PFSK-1 (cell line): Measurements from ENCODE around the gene BABAM2.

Experiments
- FOXP2 ChIP-seq: optimal IDR thresholded peaks from 2 replicates; pipeline ENCODE3; 2011; ENCODE audit warnings: borderline replicate concordance, control low read depth, inconsistent platforms; ENCODE audit not compliant: insufficient read depth; ENCODE audit errors: extremely low read length, extremely low read depth
- POLR2AphosphoS5 ChIP-seq: IDR thresholded peaks from 2 replicates; pipeline ENCODE4 v1.6.1; 2012; ENCODE audit warnings: low read depth, mild to moderate bottlenecking, control low read depth, low read length, moderate library complexity
- REST ChIP-seq, 2 experiments: IDR thresholded peaks; 2 replicates each; pipeline versions ENCODE4 v1.6.1 to v1.8.0; 2011 to 2012; ENCODE audit warnings: low read depth in 2 of 2, low read length in 2 of 2, control low read depth in 1 of 2, inconsistent platforms in 1 of 2, mild to moderate bottlenecking in 1 of 2, moderate library complexity in 1 of 2; ENCODE audit not compliant: insufficient read depth in 1 of 2
- SIN3A ChIP-seq: IDR thresholded peaks from 2 replicates; pipeline ENCODE4 v1.6.1; 2012; ENCODE audit warnings: mild to moderate bottlenecking, low read length, moderate library complexity, borderline replicate concordance; ENCODE audit not compliant: insufficient read depth
- TAF1 ChIP-seq: IDR thresholded peaks from 2 replicates; pipeline ENCODE4 v1.6.1; 2012; ENCODE audit warnings: low read length, control low read depth, borderline replicate concordance; ENCODE audit not compliant: insufficient read depth

BABAM2 gene

DNA sequence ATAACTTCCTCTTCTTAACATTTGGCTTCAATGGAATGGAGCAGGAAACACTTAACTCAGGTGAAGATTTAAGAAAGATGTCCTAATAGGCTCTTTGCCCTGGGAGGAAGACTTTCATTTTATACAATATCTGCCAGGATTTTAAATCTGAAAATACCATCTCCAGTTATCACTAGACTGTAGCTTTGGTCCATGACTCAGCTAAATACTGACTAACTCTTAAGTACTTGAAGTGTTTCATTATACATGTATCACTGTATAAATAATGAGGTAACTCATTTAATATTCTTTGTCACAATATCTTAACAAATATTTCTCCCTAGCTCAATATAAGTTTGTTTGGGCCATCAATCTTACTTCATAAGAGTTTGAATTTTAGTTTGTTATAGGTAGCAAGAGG, 35.1 kb upstream of the BABAM2 start:
- no peak for TF ChIP-seq TAF1
- TF ChIP-seq SIN3A, result no peak
- no peak for TF ChIP-seq FOXP2
- no peak for TF ChIP-seq POLR2AphosphoS5
- no peak for TF ChIP-seq REST (IDR thresholded peaks at IDR 0.05; ENCODE audit: insufficient read depth in 1 of 2, low read depth in 2 of 2, low read length in 2 of 2)

- TF ChIP-seq POLR2AphosphoS5 (no peak), FOXP2 (no peak), REST (IDR thresholded peaks at IDR 0.05; ENCODE audit: insufficient read depth in 1 of 2, low read depth in 2 of 2, low read length in 2 of 2) (no peak), TAF1 (no peak), SIN3A (no peak)
These were observed 34.1 kb upstream of the BABAM2 start for GRCh38 chr2:27856386-27856785.

DNA sequence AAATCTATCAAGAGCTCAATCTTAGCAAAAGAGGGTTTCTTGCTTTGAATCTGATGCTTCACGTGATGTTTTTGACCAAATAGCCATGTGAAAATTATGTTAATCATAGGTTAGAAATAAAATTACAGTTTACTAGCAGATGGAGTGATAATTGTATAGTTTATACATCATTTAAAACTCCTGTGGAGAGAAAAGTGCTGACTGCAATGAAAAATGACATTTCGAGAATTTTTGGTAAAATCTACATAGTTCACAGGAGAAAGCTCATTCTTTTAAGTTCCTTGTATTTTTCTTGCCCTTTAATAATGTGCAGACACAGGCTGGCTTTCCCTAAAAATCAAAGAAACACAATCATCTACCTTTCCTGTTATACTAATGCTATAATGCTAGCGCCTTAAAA, 33.6 kb upstream of the BABAM2 start:
- TF ChIP-seq TAF1, result no peak
- no peak for TF ChIP-seq POLR2AphosphoS5
- TF ChIP-seq SIN3A, result no peak
- TF ChIP-seq FOXP2, result no peak
- TF ChIP-seq REST (IDR thresholded peaks at IDR 0.05; ENCODE audit: insufficient read depth in 1 of 2, low read depth in 2 of 2, low read length in 2 of 2), result no peak

- no peak for TF ChIP-seq FOXP2
- TF ChIP-seq REST (IDR thresholded peaks at IDR 0.05; ENCODE audit: insufficient read depth in 1 of 2, low read depth in 2 of 2, low read length in 2 of 2), result no peak
- no peak for TF ChIP-seq SIN3A
- TF ChIP-seq TAF1, result no peak
- no peak for TF ChIP-seq POLR2AphosphoS5
These were observed 32.9 kb upstream of the BABAM2 start for GRCh38 chr2:27857417-27858172.
